Gastroesophageal sphincter (tissue), 4 donors: ENCODE measurements around the gene SRSF10. TPM values are rescaled to one million over a fixed set of nuclear protein-coding genes. Genes with fewer than 3 reads are reported as not detected.

ENCODE experiments used
- ATAC-seq: fragments of 150-250 bp; one replicate; pipeline ENCODE4 v1.9.1; 2016; ENCODE audit warnings: mild to moderate bottlenecking, moderate library complexity
- H3K27ac ChIP-seq, 4 donors: fragments of 200-600 bp; sonication (generic) in 3 of 4; 1 replicate in 3 of 4; 2 replicates in 1 of 4; pipeline ENCODE4 v1.5.1; 2016 to 2019
- H3K27me3 ChIP-seq: fragments of 200-600 bp; sonication (generic); one replicate; pipeline ENCODE4 v1.5.1; 2019
- H3K36me3 ChIP-seq, 2 donors: fragments of 200-600 bp; sonication (generic); one replicate each; pipeline ENCODE4 v1.5.1; 2019; ENCODE audit warnings: control low read depth in 1 of 2
- H3K4me1 ChIP-seq, 3 donors: fragments of 200-600 bp; sonication (generic); 1 replicate in 2 of 3; 2 replicates in 1 of 3; pipeline ENCODE4 v1.5.1; 2016 to 2019; ENCODE audit warnings: control low read depth in 2 of 3
- H3K4me3 ChIP-seq, 2 donors: fragments of 200-600 bp; sonication (generic); one replicate each; pipeline ENCODE4 v1.5.1; 2019; ENCODE audit warnings: mild to moderate bottlenecking in 1 of 2, moderate library complexity in 1 of 2
- H3K9me3 ChIP-seq, 3 donors: fragments of 200-600 bp; sonication (generic); one replicate each; pipeline ENCODE4 v1.5.1; 2017 to 2019; ENCODE audit warnings: control low read depth in 2 of 3
- EP300 ChIP-seq: sonication (generic); formaldehyde crosslinking; IDR thresholded peaks from one replicate; pipeline ENCODE4 v1.6.1; 2017; ENCODE audit warnings: antibody characterized with exemption, mild to moderate bottlenecking
- POLR2A ChIP-seq, 2 donors: fragments of 450-650 bp; IDR thresholded peaks; one replicate each; pipeline ENCODE4 v1.6.1; 2017; ENCODE audit warnings: antibody characterized with exemption in 2 of 2, mild to moderate bottlenecking in 2 of 2, moderate library complexity in 1 of 2
- POLR2AphosphoS5 ChIP-seq: sonication (generic); formaldehyde crosslinking; IDR thresholded peaks from one replicate; pipeline ENCODE4 v1.6.1; 2017; ENCODE audit warnings: antibody characterized with exemption
- WGBS, 2 donors: methylation state at CpG; one replicate each; pipeline ENCODE4 v1.1.5; 2018; ENCODE audit warnings: low coverage in 1 of 2; 5-methylcytosine and 5-hydroxymethylcytosine counted together
- total RNA-seq, 4 donors: library from RNA; depleted of rRNA; stranded (reverse); fragments of >200 nt; gene quantifications; one replicate each; pipeline ENCODE4 v1.1.0, GENCODE V29; 2016
- TF ChIP-seq, protein P1 (sequence below), 4 experiments: fragments of 200-600 bp in 2 of 4; fragments of 450-650 bp in 2 of 4; sonication (generic) in 1 of 4; IDR thresholded peaks; one replicate each; pipeline ENCODE4 v1.5.1; 2017 to 2019; ENCODE audit warnings: antibody characterized with exemption in 4 of 4, mild to moderate bottlenecking in 2 of 4, moderate library complexity in 2 of 4

SRSF10 gene
- total RNA-seq, 4 donors from 2014 or later, result 51.5 to 117 (median 76.2) TPM

DNA sequence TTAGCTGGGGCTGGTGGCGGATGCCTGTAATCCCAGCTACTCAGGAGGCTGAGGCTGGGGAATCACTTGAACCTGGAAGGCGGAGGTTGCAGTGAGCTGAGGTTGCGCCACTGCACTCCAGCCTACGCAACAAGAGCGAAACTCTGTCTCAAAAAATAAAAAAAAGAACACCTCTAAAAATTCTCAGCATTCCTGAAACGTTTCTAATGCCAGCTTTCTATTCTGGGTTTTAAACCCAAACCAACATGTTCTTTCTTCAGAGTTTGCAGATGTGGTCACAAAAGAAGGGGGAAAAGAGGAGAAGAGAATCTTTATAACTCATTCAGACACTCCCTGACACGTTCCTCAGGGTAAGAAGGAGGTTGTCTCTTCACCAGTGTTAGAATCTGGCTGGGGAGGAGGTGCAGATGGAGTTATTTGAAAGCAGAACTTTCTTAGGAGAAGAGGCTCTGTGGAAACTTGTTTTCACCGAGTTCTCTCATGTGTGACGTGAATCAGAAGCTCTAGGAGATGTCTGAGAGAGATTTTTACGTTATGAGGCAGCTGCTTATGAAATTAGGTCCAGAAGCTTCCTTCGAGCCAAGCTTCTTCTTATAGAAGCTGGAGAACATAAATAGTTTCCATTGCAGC, 49.2 kb downstream of the SRSF10 start:
- Histone ChIP-seq H3K27ac (peak overlapping the region; percentile 62 to 81 (median 72)), H3K27me3 (no peaks in the 10 kb centered on the region), H3K36me3 (no peaks in the 10 kb centered on the region), H3K4me1 (peaks cover 0 to 17% (median 0%) of the 10 kb centered on the region in 3 donors), H3K9me3 (no peaks in the 10 kb centered on the region), H3K4me3 (no peak overlapping the region)
- peak; percentile 71 for ATAC-seq
- no peak for TF ChIP-seq EP300
- peak; percentile 27 for TF ChIP-seq POLR2AphosphoS5
- WGBS, 2 donors, result 35 to 40% methylated on average over 10 to 11 of the region's 11 CpGs

DNA sequence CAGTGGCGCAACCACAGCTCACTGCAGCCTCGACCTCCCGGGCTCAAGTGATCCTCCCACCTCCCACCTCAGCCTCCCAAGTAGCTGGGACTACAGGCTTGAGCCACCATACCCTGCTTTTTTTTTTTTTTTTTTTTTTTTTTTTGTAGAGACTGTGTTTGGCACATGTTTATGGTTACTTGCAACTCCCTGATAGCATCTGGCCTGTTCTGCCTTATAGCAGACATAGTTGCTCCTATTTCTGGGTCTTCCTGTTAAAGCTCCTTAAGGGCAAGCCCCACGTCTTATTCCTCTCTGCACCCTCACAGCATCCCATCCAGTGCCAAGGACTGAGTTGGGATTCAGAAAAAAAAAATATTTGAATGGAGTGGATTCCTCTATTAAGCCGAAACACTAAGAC, 49.9 kb downstream of the SRSF10 start:
- Histone ChIP-seq H3K36me3 (no peaks in the 10 kb centered on the region), H3K27ac (peak overlapping the region in 3 of 4 donors; percentile 62 to 81 (median 78)), H3K4me3 (no peak overlapping the region), H3K27me3 (no peaks in the 10 kb centered on the region), H3K9me3 (no peaks in the 10 kb centered on the region), H3K4me1 (peaks cover 0 to 17% (median 0%) of the 10 kb centered on the region in 3 donors)
- no peak for ATAC-seq
- 91 to 100% methylated on average over 1 to 5 of the region's 5 CpGs for WGBS, 2 donors
- TF ChIP-seq EP300, result no peak
- TF ChIP-seq POLR2AphosphoS5, result no peak
- TF ChIP-seq, protein P1, sequence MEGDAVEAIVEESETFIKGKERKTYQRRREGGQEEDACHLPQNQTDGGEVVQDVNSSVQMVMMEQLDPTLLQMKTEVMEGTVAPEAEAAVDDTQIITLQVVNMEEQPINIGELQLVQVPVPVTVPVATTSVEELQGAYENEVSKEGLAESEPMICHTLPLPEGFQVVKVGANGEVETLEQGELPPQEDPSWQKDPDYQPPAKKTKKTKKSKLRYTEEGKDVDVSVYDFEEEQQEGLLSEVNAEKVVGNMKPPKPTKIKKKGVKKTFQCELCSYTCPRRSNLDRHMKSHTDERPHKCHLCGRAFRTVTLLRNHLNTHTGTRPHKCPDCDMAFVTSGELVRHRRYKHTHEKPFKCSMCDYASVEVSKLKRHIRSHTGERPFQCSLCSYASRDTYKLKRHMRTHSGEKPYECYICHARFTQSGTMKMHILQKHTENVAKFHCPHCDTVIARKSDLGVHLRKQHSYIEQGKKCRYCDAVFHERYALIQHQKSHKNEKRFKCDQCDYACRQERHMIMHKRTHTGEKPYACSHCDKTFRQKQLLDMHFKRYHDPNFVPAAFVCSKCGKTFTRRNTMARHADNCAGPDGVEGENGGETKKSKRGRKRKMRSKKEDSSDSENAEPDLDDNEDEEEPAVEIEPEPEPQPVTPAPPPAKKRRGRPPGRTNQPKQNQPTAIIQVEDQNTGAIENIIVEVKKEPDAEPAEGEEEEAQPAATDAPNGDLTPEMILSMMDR (IDR thresholded peaks at IDR 0.05), result no peak
- no peak for TF ChIP-seq POLR2A (IDR thresholded peaks at IDR 0.05)

DNA sequence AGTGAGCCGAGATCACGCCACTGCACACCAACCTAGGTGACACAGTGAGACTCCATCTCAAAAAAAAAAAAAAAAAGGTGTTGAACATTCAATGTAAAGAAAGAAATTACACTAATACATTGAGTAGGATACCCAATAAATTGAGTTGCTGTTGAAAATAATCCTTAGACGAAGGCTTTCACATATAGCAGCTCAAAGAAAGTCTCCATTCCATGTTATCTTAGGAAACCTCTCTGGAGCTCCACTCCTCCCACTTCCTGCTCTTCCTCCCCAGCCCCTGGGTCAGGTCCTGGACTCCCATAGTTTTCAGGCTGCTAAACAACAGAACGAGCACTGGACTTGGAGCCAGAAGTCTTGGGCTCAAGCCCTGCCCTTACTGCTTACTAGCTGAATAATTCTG, 51.3 kb downstream of the SRSF10 start:
- no peak overlapping the region for H3K27ac ChIP-seq
- no peak for ATAC-seq
- 85 to 86% methylated on average over 2 to 4 of the region's 4 CpGs for WGBS, 2 donors
- H3K27me3 ChIP-seq, result no peaks in the 10 kb centered on the region
- H3K4me3 ChIP-seq, result no peak overlapping the region
- H3K36me3 ChIP-seq, result no peaks in the 10 kb centered on the region
- H3K9me3 ChIP-seq, result no peaks in the 10 kb centered on the region
- peaks cover 0 to 23% (median 0%) of the 10 kb centered on the region in 3 donors for H3K4me1 ChIP-seq
- TF ChIP-seq POLR2A (IDR thresholded peaks at IDR 0.05) (no peak), EP300 (no peak), POLR2AphosphoS5 (no peak)
- TF ChIP-seq, protein P1 (IDR thresholded peaks at IDR 0.05), result no peak

DNA sequence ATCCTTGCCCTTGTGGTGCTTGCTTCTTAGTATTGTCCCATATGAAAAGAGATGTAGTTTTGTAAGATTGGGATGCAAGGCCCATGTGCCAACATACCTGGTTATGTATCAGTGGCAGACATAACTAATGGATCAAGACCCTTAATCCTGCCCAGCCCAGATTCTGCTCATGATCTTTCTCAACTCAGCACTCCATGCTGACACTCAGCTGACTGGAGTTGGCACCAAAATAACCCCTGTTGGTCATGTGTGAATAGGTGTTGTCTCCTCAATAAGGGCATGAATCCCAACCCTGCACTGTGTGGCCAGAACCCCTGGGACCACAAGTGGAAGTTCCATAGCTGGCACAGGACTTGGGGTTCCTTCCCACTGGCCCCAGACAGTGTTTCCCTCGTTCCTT, 53.0 kb downstream of the SRSF10 start:
- H3K4me1 ChIP-seq, result peaks cover 0 to 25% (median 0%) of the 10 kb centered on the region in 3 donors
- TF ChIP-seq POLR2A (IDR thresholded peaks at IDR 0.05), result no peak
- no peak for TF ChIP-seq POLR2AphosphoS5
- TF ChIP-seq EP300, result no peak
- TF ChIP-seq, protein P1 (IDR thresholded peaks at IDR 0.05), result no peak
- no peak overlapping the region for H3K27ac ChIP-seq
- no peaks in the 10 kb centered on the region for H3K9me3 ChIP-seq
- H3K36me3 ChIP-seq, result no peaks in the 10 kb centered on the region
- no CpG with 5 or more reads among the region's 1 CpG for WGBS, 2 donors
- H3K4me3 ChIP-seq, result no peak overlapping the region
- no peak for ATAC-seq
- no peaks in the 10 kb centered on the region for H3K27me3 ChIP-seq

DNA sequence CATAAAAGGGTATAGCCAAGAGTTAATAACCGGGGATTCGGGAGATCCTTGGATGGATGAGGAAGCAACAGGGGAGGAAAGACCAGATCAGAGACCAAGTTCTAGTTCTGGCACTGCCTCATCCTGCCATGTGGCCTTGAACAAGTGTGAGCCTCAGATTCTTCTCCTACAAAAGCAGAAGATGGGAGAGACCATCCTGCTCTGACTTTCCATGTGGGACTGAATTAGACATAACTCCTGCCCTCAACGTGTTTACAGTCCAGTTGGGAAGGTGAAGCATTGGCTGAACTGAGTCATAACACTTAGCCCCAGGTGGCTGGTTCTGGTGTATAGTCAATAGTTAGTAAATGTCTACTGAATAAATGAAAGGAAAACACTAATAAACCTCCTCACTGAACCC, 54.8 kb downstream of the SRSF10 start:
- TF ChIP-seq EP300, result no peak
- no peak for TF ChIP-seq POLR2A (IDR thresholded peaks at IDR 0.05)
- TF ChIP-seq, protein P1 (IDR thresholded peaks at IDR 0.05), result no peak
- no peak for TF ChIP-seq POLR2AphosphoS5
- Histone ChIP-seq H3K4me3 (no peak overlapping the region), H3K27me3 (no peaks in the 10 kb centered on the region), H3K27ac (no peak overlapping the region), H3K4me1 (peaks cover 0 to 21% (median 0%) of the 10 kb centered on the region in 3 donors), H3K36me3 (no peaks in the 10 kb centered on the region), H3K9me3 (no peaks in the 10 kb centered on the region)
- ATAC-seq, result no peak
- WGBS, 2 donors, result 44% methylated on average over 1 of the region's 3 CpGs; no CpG with 5 or more reads in 1 of the 2 donors
